Epithelial cell of esophagus (primary cell): ENCODE data around the gene SELL.

Source experiments
- DNase-seq: peaks from one replicate; pipeline ENCODE4 v3.0.0; 2010; ENCODE audit warnings: low read depth
- H3K4me3 ChIP-seq: 2 replicates; pipeline ENCODE4 v1.5.1; 2011; ENCODE audit warnings: mild to moderate bottlenecking, low read length, control low read depth
- CTCF ChIP-seq: IDR thresholded peaks from 2 replicates; pipeline ENCODE4 v1.5.1; 2011; ENCODE audit warnings: low read depth, mild to moderate bottlenecking, low read length, control low read depth, inconsistent platforms; ENCODE audit not compliant: insufficient read depth; ENCODE audit errors: missing control alignments

SELL gene

GRCh38 chr1:169741666-169742394, 30.4 kb upstream of the SELL start:
- H3K4me3 ChIP-seq, result no peak overlapping the region
- no peak for DNase-seq
- no peak for TF ChIP-seq CTCF

- H3K4me3 ChIP-seq, result no peak overlapping the region
- no peak for DNase-seq
- no peak for TF ChIP-seq CTCF
Measured at GRCh38 chr1:169739980-169740379, 28.6 kb upstream of the SELL start.

GRCh38 chr1:169733924-169734323, 22.5 kb upstream of the SELL start, which contains the start of gene SELE:
SELE (minus strand) TSS chr1:169734079; CDS start chr1:169733612, 467 bp downstream.
- no peak for DNase-seq
- no peak within 1 kb of the TSS for H3K4me3 ChIP-seq
- no peak for TF ChIP-seq CTCF

GRCh38 chr1:169731446-169731845, 20.0 kb upstream of the SELL start:
- no peak for DNase-seq
- no peak overlapping the region for H3K4me3 ChIP-seq
- no peak for TF ChIP-seq CTCF

GRCh38 chr1:169729991-169730390, 18.6 kb upstream of the SELL start:
- TF ChIP-seq CTCF, result no peak
- DNase-seq, result no peak
- H3K4me3 ChIP-seq, result no peak overlapping the region

GRCh38 chr1:169727307-169727706, 15.9 kb upstream of the SELL start:
- no peak overlapping the region for H3K4me3 ChIP-seq
- DNase-seq, result no peak
- TF ChIP-seq CTCF, result no peak

GRCh38 chr1:169726851-169727250, 15.4 kb upstream of the SELL start:
- no peak for TF ChIP-seq CTCF
- no peak for DNase-seq
- H3K4me3 ChIP-seq, result no peak overlapping the region
